Activated CD8-positive, alpha-beta T cell treated with anti-CD3 and anti-CD28 coated beads for 36 hours (primary cell): ENCODE results near the gene KRTAP12-2. TPM values are rescaled to one million over a fixed set of nuclear protein-coding genes. Genes with fewer than 3 reads are reported as not detected.
"Not testable (repeated sequence)": the region's sequence is repeated elsewhere in the genome, so short reads cannot be mapped to it uniquely, and the experiment has no call there.

Experiments
- ATAC-seq: fragments of 200-7000 bp; cut with Tn5 transposase; one replicate; pipeline ENCODE4 v1.10.0; 2021; ENCODE audit warnings: mild to moderate bottlenecking, moderate library complexity
- CTCF ChIA-PET: fragments of 350-600 bp; sonication (Branson Sonifier 250); formaldehyde crosslinking; loops from one replicate; lab custom pipeline; 2021; ENCODE audit warnings: antibody characterized with exemption; lab: Charles Lee
- POLR2A ChIA-PET: fragments of 350-600 bp; sonication (Branson Sonifier 250); formaldehyde crosslinking; loops from one replicate; lab custom pipeline; 2021; ENCODE audit warnings: antibody characterized with exemption; lab: Charles Lee
- DNase-seq: peaks from one replicate; pipeline ENCODE4 v3.0.0-alpha.2; 2020
- H3K27ac Mint-ChIP-seq: one replicate; pipeline ENCODE4 v1.8.0; 2021; ENCODE audit warnings: mild to moderate bottlenecking, mixed read lengths
- H3K27me3 Mint-ChIP-seq: one replicate; pipeline ENCODE4 v1.8.0; 2021; ENCODE audit warnings: mixed read lengths
- H3K36me3 Mint-ChIP-seq: one replicate; pipeline ENCODE4 v1.8.0; 2021; ENCODE audit warnings: low read depth, mixed read lengths
- H3K4me1 Mint-ChIP-seq: one replicate; pipeline ENCODE4 v1.8.0; 2021; ENCODE audit warnings: low read depth, mixed read lengths
- H3K4me3 Mint-ChIP-seq: one replicate; pipeline ENCODE4 v1.8.0; 2021; ENCODE audit warnings: mild to moderate bottlenecking, moderate library complexity, mixed read lengths
- H3K9me3 Mint-ChIP-seq: one replicate; pipeline ENCODE4 v1.8.0; 2021; ENCODE audit warnings: mixed read lengths
- intact Hi-C: fragments of 100-400 bp; cut with micrococcal nuclease; formaldehyde crosslinking; loops from one replicate; pipeline ENCODE4 v1.10.0; 2022
- total RNA-seq, 2 experiments: library from RNA; stranded (reverse); gene quantifications; one replicate each; pipeline ENCODE4 v1.2.3, GENCODE V29; 2021
- TF ChIP-seq, protein P1 (sequence below): fragments of 200-600 bp; IDR thresholded peaks from one replicate; pipeline ENCODE4 v1.8.0; 2022; ENCODE audit warnings: antibody characterized with exemption, mild to moderate bottlenecking

KRTAP12-2 gene
- total RNA-seq, 2 experiments from 2014 or later: not detected

DNA sequence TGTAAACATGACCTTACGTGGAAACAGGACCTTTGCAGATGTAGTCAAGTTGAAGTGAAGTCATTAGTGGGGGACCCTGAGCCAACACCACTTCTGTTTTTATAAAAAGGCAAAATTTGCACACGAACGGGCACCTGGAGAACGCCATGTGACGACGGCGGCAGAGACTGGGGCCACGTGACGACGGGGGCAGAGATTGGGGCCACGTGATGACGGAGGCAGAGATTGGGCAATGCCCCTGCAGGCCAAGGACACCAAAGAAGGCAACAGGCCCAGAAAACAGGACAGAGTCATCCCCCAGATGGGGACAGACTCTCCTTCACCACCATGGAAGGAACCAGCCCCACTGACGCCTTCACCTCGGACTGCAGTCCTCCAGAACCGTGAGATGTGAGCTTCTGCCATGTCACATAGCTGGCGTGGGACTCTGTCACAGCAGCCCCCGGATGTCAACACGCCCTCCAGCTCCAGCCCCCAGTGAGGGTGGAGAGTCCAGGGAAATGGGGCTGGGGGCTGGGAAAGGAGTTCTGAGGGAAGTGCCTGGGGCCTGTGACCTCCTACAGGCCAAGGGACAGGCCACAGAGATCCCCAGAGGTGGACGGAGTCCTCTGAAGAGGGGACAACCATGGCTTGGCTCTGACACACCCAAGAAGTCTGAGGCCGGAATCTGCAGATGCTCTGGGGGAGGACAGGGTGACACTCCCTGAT is 16.3 kb downstream of the KRTAP12-2 start:
- H3K4me1 Mint-ChIP-seq: peaks cover 24% of the 10 kb centered on the region
- H3K36me3 Mint-ChIP-seq: no peaks in the 10 kb centered on the region
- intact Hi-C loops: no loop called here
- ChIA-PET CTCF (no interaction called here), POLR2A (no interaction called here)
- H3K27ac Mint-ChIP-seq: no peak overlapping the region
- TF ChIP-seq, protein P1, sequence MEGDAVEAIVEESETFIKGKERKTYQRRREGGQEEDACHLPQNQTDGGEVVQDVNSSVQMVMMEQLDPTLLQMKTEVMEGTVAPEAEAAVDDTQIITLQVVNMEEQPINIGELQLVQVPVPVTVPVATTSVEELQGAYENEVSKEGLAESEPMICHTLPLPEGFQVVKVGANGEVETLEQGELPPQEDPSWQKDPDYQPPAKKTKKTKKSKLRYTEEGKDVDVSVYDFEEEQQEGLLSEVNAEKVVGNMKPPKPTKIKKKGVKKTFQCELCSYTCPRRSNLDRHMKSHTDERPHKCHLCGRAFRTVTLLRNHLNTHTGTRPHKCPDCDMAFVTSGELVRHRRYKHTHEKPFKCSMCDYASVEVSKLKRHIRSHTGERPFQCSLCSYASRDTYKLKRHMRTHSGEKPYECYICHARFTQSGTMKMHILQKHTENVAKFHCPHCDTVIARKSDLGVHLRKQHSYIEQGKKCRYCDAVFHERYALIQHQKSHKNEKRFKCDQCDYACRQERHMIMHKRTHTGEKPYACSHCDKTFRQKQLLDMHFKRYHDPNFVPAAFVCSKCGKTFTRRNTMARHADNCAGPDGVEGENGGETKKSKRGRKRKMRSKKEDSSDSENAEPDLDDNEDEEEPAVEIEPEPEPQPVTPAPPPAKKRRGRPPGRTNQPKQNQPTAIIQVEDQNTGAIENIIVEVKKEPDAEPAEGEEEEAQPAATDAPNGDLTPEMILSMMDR: no peak
- ATAC-seq: no peak
- H3K9me3 Mint-ChIP-seq: peaks cover 16% of the 10 kb centered on the region
- no peak for DNase-seq
- H3K4me3 Mint-ChIP-seq: no peak overlapping the region
- no peaks in the 10 kb centered on the region for H3K27me3 Mint-ChIP-seq

DNA sequence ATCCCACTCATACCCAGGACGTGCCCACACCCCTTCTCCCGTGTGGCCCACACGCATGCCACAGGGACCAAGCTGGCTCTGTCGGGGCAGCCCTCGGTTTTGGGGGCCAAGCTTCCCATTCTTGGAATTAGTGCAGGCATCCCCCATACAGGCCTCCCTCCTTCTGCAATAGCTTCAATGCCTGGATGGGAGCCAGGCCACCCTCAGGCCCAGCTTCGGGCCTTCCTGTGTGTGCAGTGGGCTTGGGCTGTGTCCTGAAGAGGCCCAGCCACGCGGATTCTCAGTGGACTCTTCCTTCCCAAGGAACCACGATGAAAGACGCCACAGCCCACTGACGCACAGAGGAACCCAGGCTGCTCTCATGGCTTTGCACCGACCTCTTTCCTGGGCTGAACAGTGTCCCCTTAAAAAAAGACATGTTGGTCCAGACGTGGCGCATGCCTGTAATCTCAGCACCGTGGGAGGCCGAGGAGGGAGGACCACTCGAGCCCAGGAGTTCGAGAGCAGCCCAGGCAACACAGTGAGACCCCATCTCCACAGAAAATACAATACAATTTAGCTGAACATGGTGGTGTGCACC is 17.1 kb downstream of the KRTAP12-2 start:
- CTCF ChIA-PET: interaction anchor here (1.7 kb wide), 1 partner anchor 140 kb away, joined by 4 read pairs; no protein-coding TSS in a partner anchor
- POLR2A ChIA-PET: interaction anchor here (0.6 kb wide), 1 partner anchor 227 kb away, joined by 3 read pairs; no protein-coding TSS in a partner anchor
- Mint-ChIP-seq H3K36me3 (no peaks in the 10 kb centered on the region), H3K27me3 (no peaks in the 10 kb centered on the region), H3K4me1 (peaks cover 18% of the 10 kb centered on the region), H3K9me3 (peaks cover 15% of the 10 kb centered on the region), H3K27ac (no peak overlapping the region), H3K4me3 (no peak overlapping the region)
- ATAC-seq (no peak), DNase-seq (no peak)
- TF ChIP-seq, protein P1: no peak
- intact Hi-C loops: no loop called here

DNA sequence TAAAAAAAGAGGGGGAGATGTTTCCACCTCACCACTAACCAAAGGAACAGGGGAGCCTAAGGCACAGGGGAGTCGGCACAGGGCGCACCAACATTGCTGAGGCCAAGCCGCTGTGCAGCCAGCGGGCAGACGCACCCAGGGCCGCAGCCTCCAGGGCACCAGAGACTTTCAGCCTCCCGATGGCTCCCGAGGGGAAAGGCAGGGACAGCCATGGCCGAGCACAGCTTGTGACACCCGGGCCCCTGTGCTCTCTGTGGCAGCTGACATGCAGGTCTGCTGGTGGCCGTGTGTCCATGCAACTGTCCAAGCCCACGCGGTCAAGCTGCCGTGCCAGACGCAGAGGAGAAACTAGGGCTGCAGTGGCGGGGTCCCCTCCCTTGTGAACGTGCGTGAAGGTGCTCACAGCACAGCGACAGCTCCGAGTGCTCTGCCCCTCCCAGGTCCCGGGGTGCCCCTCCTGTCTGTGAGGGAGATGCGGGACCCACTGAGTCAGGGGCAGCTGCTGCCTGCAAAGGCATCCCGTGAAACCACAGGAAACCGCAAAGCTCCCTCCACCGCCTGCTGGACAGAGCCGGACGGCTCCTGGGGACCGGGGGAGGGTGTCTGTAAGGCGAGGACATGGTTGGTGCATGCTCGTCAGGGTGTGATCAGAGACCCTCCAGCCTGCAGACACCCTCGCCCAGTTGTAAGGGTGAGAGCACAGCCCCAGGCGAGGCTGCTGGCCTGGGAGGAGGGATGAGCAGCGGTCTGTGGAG is 18.0 kb downstream of the KRTAP12-2 start:
- no peak overlapping the region for H3K27ac Mint-ChIP-seq
- H3K27me3 Mint-ChIP-seq: no peaks in the 10 kb centered on the region
- TF ChIP-seq, protein P1: no peak
- H3K36me3 Mint-ChIP-seq: no peaks in the 10 kb centered on the region
- H3K4me1 Mint-ChIP-seq: peaks cover 9% of the 10 kb centered on the region
- H3K9me3 Mint-ChIP-seq: peaks cover 19% of the 10 kb centered on the region
- H3K4me3 Mint-ChIP-seq: no peak overlapping the region
- no peak for ATAC-seq
- ChIA-PET CTCF (interaction anchor here (1.0 to 1.7 kb wide), 2 partner anchors 14 to 139 kb away, joined by 3 to 4 read pairs; no protein-coding TSS in a partner anchor), POLR2A (no interaction called here)
- intact Hi-C loops: no loop called here
- no peak for DNase-seq

DNA sequence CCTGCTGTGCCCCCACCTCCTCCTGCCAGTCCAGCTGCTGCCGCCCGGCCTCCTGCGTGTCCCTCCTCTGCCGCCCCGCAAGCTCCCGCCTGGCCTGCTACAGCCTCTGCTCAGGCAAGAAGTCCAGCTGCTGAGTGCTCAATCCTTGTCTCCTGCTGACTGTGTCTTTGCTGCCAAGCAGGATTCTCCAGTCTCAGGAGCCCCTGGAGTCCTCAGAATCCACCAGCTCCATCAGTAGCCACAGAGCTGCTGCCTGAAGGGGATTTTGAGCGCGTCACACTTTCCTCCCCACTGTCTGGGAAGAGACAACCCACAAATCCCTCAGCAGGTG is 19.5 kb downstream of the KRTAP12-2 start:
- DNase-seq (no peak), ATAC-seq (no peak)
- Mint-ChIP-seq H3K9me3 (peaks cover 24% of the 10 kb centered on the region), H3K27me3 (no peaks in the 10 kb centered on the region), H3K27ac (no peak overlapping the region), H3K4me3 (no peak overlapping the region), H3K36me3 (no peaks in the 10 kb centered on the region), H3K4me1 (peaks cover 6% of the 10 kb centered on the region)
- TF ChIP-seq, protein P1: no peak
- intact Hi-C loops: no loop called here
- ChIA-PET POLR2A (interaction anchor here (0.8 kb wide), 1 partner anchor 27 kb away, joined by 3 read pairs; no protein-coding TSS in a partner anchor), CTCF (interaction anchor here (0.8 to 1.5 kb wide), 4 partner anchors 15 to 95 kb away, joined by 3 to 4 read pairs (median 4); partner anchors contain the start of gene KRTAP12-1)

DNA sequence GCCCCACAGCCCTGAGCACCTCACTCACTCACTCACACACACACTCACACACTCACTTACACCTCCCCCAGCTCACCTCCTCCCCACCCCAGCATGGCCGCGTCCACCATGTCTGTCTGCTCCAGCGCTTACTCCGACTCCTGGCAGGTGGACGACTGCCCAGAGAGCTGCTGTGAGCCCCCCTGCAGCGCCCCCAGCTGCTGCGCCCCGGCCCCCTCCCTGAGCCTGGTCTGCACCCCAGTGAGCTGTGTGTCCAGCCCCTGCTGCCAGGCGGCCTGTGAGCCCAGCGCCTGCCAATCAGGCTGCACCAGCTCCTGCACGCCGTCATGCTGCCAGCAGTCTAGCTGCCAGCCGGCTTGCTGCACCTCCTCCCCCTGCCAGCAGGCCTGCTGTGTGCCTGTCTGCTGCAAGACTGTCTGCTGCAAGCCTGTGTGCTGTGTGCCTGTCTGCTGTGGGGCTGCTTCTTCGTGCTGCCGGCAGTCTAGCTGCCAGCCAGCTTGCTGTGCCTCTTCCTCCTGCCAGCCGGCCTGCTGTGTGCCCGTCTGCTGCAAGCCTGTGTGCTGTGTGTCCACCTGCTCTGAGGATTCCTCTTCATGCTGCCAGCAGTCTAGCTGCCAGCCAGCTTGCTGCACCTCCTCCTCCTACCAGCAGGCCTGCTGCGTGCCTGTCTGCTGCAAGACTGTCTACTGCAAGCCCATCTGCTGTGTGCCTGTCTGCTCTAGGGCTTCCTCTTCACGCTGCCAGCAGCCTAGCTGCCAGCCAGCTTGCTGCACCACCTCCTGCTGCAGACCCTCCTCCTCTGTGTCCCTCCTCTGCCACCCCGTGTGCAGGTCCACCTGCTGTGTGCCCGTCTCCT is 20.1 kb downstream of the KRTAP12-2 start, which contains the start of gene KRTAP10-11:
Gene KRTAP10-11 (plus strand): TSS at position 49 of the 856 bp plus-strand sequence. CDS start 45 bp downstream, at position 94.
- POLR2A ChIA-PET: interaction anchor here (0.8 kb wide), 1 partner anchor 27 kb away, joined by 3 read pairs; no protein-coding TSS in a partner anchor

More for the DNA sequence above, 20.1 kb downstream of the KRTAP12-2 start, which contains the start of gene KRTAP10-11:
- DNase-seq, H3K27ac Mint-ChIP-seq, H3K4me3 Mint-ChIP-seq, H3K27me3 Mint-ChIP-seq, ATAC-seq, H3K4me1 Mint-ChIP-seq, intact Hi-C loops, H3K36me3 Mint-ChIP-seq: not testable (repeated sequence)
- peaks cover 26% of the 10 kb centered on the region for H3K9me3 Mint-ChIP-seq
- CTCF ChIA-PET: interaction anchor here (0.7 to 1.5 kb wide), 5 partner anchors 14 to 97 kb away, joined by 3 to 4 read pairs (median 3); partner anchors contain the start of gene KRTAP12-1
